ENCODE measurements around the gene FAR1. TPM values are rescaled to one million over a fixed set of nuclear protein-coding genes. Genes with fewer than 3 reads are reported as not detected.

FAR1 gene
- total RNA-seq, 1 experiment from 2014 or later = 39.1 TPM

GRCh38 chr11:13775471-13775870 is 107.0 kb downstream of the FAR1 start:
- DNase-seq (ENCODE audit: extremely low read depth, low read depth) = no peak

GRCh38 chr11:13776134-13776815 is 107.8 kb downstream of the FAR1 start:
- DNase-seq (ENCODE audit: extremely low read depth, low read depth) = peak; percentile 15

GRCh38 chr11:13777341-13777985 is 109.0 kb downstream of the FAR1 start:
- no peak for DNase-seq (ENCODE audit: extremely low read depth, low read depth)

GRCh38 chr11:13778345-13778744 is 109.9 kb downstream of the FAR1 start:
- DNase-seq (ENCODE audit: extremely low read depth, low read depth) = no peak

GRCh38 chr11:13781153-13781552 is 112.7 kb downstream of the FAR1 start:
- DNase-seq (ENCODE audit: extremely low read depth, low read depth) = no peak

Small RNA genes within 50 kb of the gene (small RNA-seq; reads per million reads assigned to genes)
- gene AC013828.1 = 0 reads per million in 2 experiments
- 0 reads per million in 2 experiments for gene RF00019
- gene RPL39P26 = 0 reads per million in 2 experiments

Other genes starting within 250 kb of the FAR1 start
- gene BTBD10, start 205.4 kb upstream of the FAR1 start, total RNA-seq (2014; rRNA removed; shearing (Covaris generic)) = 57.0 and 57.3 TPM in 2 replicates
- not detected in 2 replicates for gene PTH, start 172.7 kb upstream of the FAR1 start, total RNA-seq (2014; rRNA removed; shearing (Covaris generic))

All from NCI-H460 (cell line).